K562 (cell line): ENCODE measurements around the gene ACTN4. TPM values are rescaled to one million over a fixed set of nuclear protein-coding genes. Genes with fewer than 3 reads are reported as not detected.

ENCODE experiments used
- DDX20 ChIP-seq: fragments of 450-650 bp; IDR thresholded peaks from 2 replicates; pipeline ENCODE4 v1.6.1; 2016; ENCODE audit warnings: missing genetic modification characterization, low read depth, mild to moderate bottlenecking, missing compliant biosample characterization, moderate library complexity
- FOXK2 ChIP-seq, 2 experiments: fragments of 450-650 bp; IDR thresholded peaks in 1 of 2; conservative IDR thresholded peaks in 1 of 2; 2 replicates each; pipeline ENCODE4 v1.6.1; 2016; ENCODE audit warnings: low read depth in 2 of 2, mild to moderate bottlenecking in 1 of 2
- GATAD2B ChIP-seq: fragments of 450-650 bp; IDR thresholded peaks from 2 replicates; pipeline ENCODE4 v1.6.1; 2017; ENCODE audit warnings: mild to moderate bottlenecking, borderline replicate concordance
- HDAC1 ChIP-seq, 2 experiments: fragments of 450-650 bp; IDR thresholded peaks; 2 replicates each; pipeline ENCODE4 v1.6.1; 2016 to 2017; ENCODE audit warnings: inconsistent platforms in 1 of 2, mild to moderate bottlenecking in 1 of 2, moderate library complexity in 1 of 2
- KAT7 ChIP-seq: sonication (generic); formaldehyde crosslinking; IDR thresholded peaks from 2 replicates; pipeline ENCODE4 v1.8.0; 2022; ENCODE audit warnings: missing genetic modification reagents, mild to moderate bottlenecking, borderline replicate concordance
- LEF1 ChIP-seq: fragments of 450-650 bp; IDR thresholded peaks from 2 replicates; pipeline ENCODE4 v1.6.1; 2016; ENCODE audit warnings: mild to moderate bottlenecking
- MAX ChIP-seq: sonication (generic); formaldehyde crosslinking; IDR thresholded peaks from 2 replicates; pipeline ENCODE4 v1.9.0; 2022; ENCODE audit warnings: mild to moderate bottlenecking, missing genetic modification reagents
- PHF20 ChIP-seq: fragments of 450-650 bp; IDR thresholded peaks from 2 replicates; pipeline ENCODE4 v1.6.1; 2018; ENCODE audit not compliant: partially characterized antibody
- PTRF ChIP-seq: fragments of 450-650 bp; IDR thresholded peaks from 2 replicates; pipeline ENCODE4 v1.6.1; 2016; ENCODE audit warnings: mild to moderate bottlenecking, missing genetic modification characterization, missing compliant biosample characterization
- RBFOX2 ChIP-seq: fragments of 200-400 bp; formaldehyde crosslinking; IDR thresholded peaks from 2 replicates; pipeline ENCODE4 v1.6.1; 2017; ENCODE audit warnings: low read depth, mild to moderate bottlenecking, low read length, moderate library complexity
- SIN3A ChIP-seq, 2 experiments: fragments of 150-350 bp in 1 of 2; IDR thresholded peaks; 2 replicates each; pipeline ENCODE4 v1.6.1; 2011 to 2016; ENCODE audit warnings: borderline replicate concordance in 2 of 2, low read depth in 2 of 2, low read length in 2 of 2, mild to moderate bottlenecking in 2 of 2, moderate library complexity in 2 of 2; ENCODE audit not compliant: control insufficient read depth in 1 of 2
- XRCC3 ChIP-seq: fragments of 450-650 bp; IDR thresholded peaks from 2 replicates; pipeline ENCODE4 v1.6.1; 2017; ENCODE audit warnings: mild to moderate bottlenecking, moderate library complexity
- ZBTB17 ChIP-seq: fragments of 450-650 bp; formaldehyde crosslinking; IDR thresholded peaks from 2 replicates; pipeline ENCODE4 v1.4.0; 2020; ENCODE audit warnings: mild to moderate bottlenecking
- ZNF3 ChIP-seq: fragments of 250-450 bp; sonication (Bioruptor Pico); IDR thresholded peaks from 2 replicates; pipeline ENCODE4 v1.5.0; 2021; ENCODE audit warnings: mild to moderate bottlenecking, moderate library complexity
- ZNF444 ChIP-seq: fragments of 250-450 bp; sonication (Bioruptor Pico); IDR thresholded peaks from 2 replicates; pipeline ENCODE4 v1.4.0; 2020; ENCODE audit warnings: mild to moderate bottlenecking, moderate library complexity
- ZNF740 ChIP-seq, 3 experiments: fragments of 200-800 bp in 1 of 3; sonication (Bioruptor generic) in 1 of 3; sonication (generic) in 1 of 3; formaldehyde crosslinking in 1 of 3; IDR thresholded peaks; 2 replicates each; pipeline versions ENCODE4 v1.6.1 to v1.8.0; 2016 to 2022; ENCODE audit warnings: mild to moderate bottlenecking in 2 of 3, missing compliant biosample characterization in 2 of 3, missing genetic modification characterization in 2 of 3, missing genetic modification reagents in 1 of 3
- polyA plus RNA-seq, 8 experiments: library from polyadenylated mRNA; depleted of rRNA in 4 of 8; stranded (reverse) in 5 of 8; unstranded in 3 of 8; fragments of >200 nt; fragmentation: Nextera tagmentation in 2 of 8; fragmentation: Illumina TruSeq in 1 of 8; extraction: Ambion mirVana in 2 of 8; extraction: Trizol in 1 of 8; gene quantifications; 2 replicates each; pipeline versions ENCODE4 v1.2.1 to v1.2.3, GENCODE V29; 2011 to 2014; ENCODE audit warnings: inconsistent platforms in 1 of 8, missing spikeins in 1 of 8
- total RNA-seq, 7 experiments: library from RNA; depleted of rRNA in 6 of 7; stranded (reverse); fragments of >200 nt in 6 of 7; fragmentation: Illumina TruSeq in 2 of 7; extraction: Trizol in 2 of 7; gene quantifications; 2 replicates each; pipeline versions ENCODE4 v1.2.1 to v1.2.3, GENCODE V29; 2011 to 2021; ENCODE audit warnings: low replicate concordance in 1 of 7
- TF ChIP-seq, protein P1 (sequence below): fragments of 450-650 bp; formaldehyde crosslinking; IDR thresholded peaks from 2 replicates; pipeline ENCODE4 v1.4.0; 2020; ENCODE audit warnings: mild to moderate bottlenecking
- TF ChIP-seq, protein P2 (sequence below): fragments of 450-650 bp; IDR thresholded peaks from 2 replicates; pipeline ENCODE4 v1.6.1; 2016
- TF ChIP-seq, protein P3 (sequence below), 2 experiments: fragments of 450-650 bp; IDR thresholded peaks; 2 replicates each; pipeline ENCODE4 v1.6.1; 2016
- TF ChIP-seq, protein P4 (sequence below), 2 experiments: fragments of 450-650 bp; conservative IDR thresholded peaks; 2 replicates each; pipeline ENCODE4 v1.6.1; 2017; ENCODE audit warnings: mild to moderate bottlenecking in 2 of 2, moderate library complexity in 2 of 2

ACTN4 gene
- total and polyA plus RNA-seq, 9 of the 15 experiments (the other 6 are each of a cell fraction or from before 2014, with no cell fraction given) = 3.1 to 385 (median 125) TPM

GRCh38 chr19:38674388-38675171 lies 27.1 kb downstream of the ACTN4 start (continued):
- TF ChIP-seq, protein P1, sequence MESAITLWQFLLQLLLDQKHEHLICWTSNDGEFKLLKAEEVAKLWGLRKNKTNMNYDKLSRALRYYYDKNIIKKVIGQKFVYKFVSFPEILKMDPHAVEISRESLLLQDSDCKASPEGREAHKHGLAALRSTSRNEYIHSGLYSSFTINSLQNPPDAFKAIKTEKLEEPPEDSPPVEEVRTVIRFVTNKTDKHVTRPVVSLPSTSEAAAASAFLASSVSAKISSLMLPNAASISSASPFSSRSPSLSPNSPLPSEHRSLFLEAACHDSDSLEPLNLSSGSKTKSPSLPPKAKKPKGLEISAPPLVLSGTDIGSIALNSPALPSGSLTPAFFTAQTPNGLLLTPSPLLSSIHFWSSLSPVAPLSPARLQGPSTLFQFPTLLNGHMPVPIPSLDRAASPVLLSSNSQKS (CRISPR knock-in tag) = no peak
- TF ChIP-seq, protein P2, sequence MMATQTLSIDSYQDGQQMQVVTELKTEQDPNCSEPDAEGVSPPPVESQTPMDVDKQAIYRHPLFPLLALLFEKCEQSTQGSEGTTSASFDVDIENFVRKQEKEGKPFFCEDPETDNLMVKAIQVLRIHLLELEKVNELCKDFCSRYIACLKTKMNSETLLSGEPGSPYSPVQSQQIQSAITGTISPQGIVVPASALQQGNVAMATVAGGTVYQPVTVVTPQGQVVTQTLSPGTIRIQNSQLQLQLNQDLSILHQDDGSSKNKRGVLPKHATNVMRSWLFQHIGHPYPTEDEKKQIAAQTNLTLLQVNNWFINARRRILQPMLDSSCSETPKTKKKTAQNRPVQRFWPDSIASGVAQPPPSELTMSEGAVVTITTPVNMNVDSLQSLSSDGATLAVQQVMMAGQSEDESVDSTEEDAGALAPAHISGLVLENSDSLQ = peak; percentile 59; the same call in 1 of the 2 replicates
- TF ChIP-seq, protein P3, sequence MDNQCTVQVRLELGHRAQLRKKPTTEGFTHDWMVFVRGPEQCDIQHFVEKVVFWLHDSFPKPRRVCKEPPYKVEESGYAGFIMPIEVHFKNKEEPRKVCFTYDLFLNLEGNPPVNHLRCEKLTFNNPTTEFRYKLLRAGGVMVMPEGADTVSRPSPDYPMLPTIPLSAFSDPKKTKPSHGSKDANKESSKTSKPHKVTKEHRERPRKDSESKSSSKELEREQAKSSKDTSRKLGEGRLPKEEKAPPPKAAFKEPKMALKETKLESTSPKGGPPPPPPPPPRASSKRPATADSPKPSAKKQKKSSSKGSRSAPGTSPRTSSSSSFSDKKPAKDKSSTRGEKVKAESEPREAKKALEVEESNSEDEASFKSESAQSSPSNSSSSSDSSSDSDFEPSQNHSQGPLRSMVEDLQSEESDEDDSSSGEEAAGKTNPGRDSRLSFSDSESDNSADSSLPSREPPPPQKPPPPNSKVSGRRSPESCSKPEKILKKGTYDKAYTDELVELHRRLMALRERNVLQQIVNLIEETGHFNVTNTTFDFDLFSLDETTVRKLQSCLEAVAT (IDR thresholded peaks at IDR 0.05) = peak in 1 of 2 experiments; percentile 66; a peak in 2 of 4 replicates
- TF ChIP-seq DDX20 (tag) = no peak
- no peak for TF ChIP-seq PHF20
- no peak for TF ChIP-seq XRCC3
- 0 out of 4 replicates have a peak, but pooled peaks of 1 of the 2 experiments have one; percentile 45 for TF ChIP-seq SIN3A (IDR thresholded peaks at IDR 0.05; ENCODE audit: borderline replicate concordance in 2 of 2, control insufficient read depth in 1 of 2, low read depth in 2 of 2, low read length in 2 of 2)
- peak in 1 of 2 experiments; percentile 74; a peak in 2 of 4 replicates for TF ChIP-seq HDAC1 (IDR thresholded peaks at IDR 0.05)
- TF ChIP-seq ZNF740 (CRISPR knock-in tag; IDR thresholded peaks at IDR 0.05) = no peak
- TF ChIP-seq ZNF740 (tag; IDR thresholded peaks at IDR 0.05) = no peak
- TF ChIP-seq ZNF3 (CRISPR knock-in tag) = no peak
- peak; percentile 62 for TF ChIP-seq MAX (CRISPR knock-in tag)
- TF ChIP-seq PTRF (tag) = no peak
- TF ChIP-seq GATAD2B = no peak
- TF ChIP-seq, protein P4, sequence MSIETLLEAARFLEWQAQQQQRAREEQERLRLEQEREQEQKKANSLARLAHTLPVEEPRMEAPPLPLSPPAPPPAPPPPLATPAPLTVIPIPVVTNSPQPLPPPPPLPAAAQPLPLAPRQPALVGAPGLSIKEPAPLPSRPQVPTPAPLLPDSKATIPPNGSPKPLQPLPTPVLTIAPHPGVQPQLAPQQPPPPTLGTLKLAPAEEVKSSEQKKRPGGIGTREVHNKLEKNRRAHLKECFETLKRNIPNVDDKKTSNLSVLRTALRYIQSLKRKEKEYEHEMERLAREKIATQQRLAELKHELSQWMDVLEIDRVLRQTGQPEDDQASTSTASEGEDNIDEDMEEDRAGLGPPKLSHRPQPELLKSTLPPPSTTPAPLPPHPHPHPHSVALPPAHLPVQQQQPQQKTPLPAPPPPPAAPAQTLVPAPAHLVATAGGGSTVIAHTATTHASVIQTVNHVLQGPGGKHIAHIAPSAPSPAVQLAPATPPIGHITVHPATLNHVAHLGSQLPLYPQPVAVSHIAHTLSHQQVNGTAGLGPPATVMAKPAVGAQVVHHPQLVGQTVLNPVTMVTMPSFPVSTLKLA (conservative IDR thresholded peaks at IDR 0.05) = peak; percentile 35 to 50; a peak in 1 of 4 replicates
- TF ChIP-seq RBFOX2 = no peak
- peak; percentile 27 to 73; a peak in 1 of 4 replicates for TF ChIP-seq FOXK2 (conservative IDR thresholded peaks at IDR 0.05 in 1 of 2, IDR thresholded peaks at IDR 0.05 in 1 of 2; ENCODE audit: low read depth in 2 of 2)
- no peak for TF ChIP-seq LEF1
- TF ChIP-seq ZNF444 (CRISPR knock-in tag) = no peak
- 0 out of 2 replicates have a peak, but pooled peaks have one; percentile 6 for TF ChIP-seq ZBTB17 (CRISPR knock-in tag)
- TF ChIP-seq KAT7 (CRISPR knock-in tag) = no peak
